Skeletal muscle tissue (tissue), 5 donors: ENCODE data around the gene GNAO1. TPM values are rescaled to one million over a fixed set of nuclear protein-coding genes. Genes with fewer than 3 reads are reported as not detected.
A peak's percentile ranks its signal among the peaks of the same experiment; 100 is the strongest.
"Not testable (repeated sequence)": the region's sequence is repeated elsewhere in the genome, so short reads cannot be mapped to it uniquely, and the experiment has no call there.

Experiments used
- H3K27ac ChIP-seq: one replicate; pipeline ENCODE4 v1.7.0; 2013; ENCODE audit warnings: mild to moderate bottlenecking, low read depth, low read length, inconsistent platforms
- H3K27me3 ChIP-seq, 3 donors: one replicate each; pipeline ENCODE4 v1.7.0; 2013; ENCODE audit warnings: low read length in 3 of 3; ENCODE audit not compliant: control insufficient read depth in 3 of 3, insufficient read depth in 3 of 3
- H3K36me3 ChIP-seq, 3 donors: one replicate each; pipeline ENCODE4 v1.7.0; 2013; ENCODE audit warnings: low read length in 3 of 3; ENCODE audit not compliant: control insufficient read depth in 3 of 3, insufficient read depth in 3 of 3
- H3K4me1 ChIP-seq, 3 donors: one replicate each; pipeline ENCODE4 v1.7.0; 2013; ENCODE audit warnings: low read length in 3 of 3, mild to moderate bottlenecking in 3 of 3; ENCODE audit not compliant: control insufficient read depth in 3 of 3, insufficient read depth in 3 of 3
- H3K4me3 ChIP-seq, 3 donors: one replicate each; pipeline ENCODE4 v1.7.0; 2013; ENCODE audit warnings: low read length in 3 of 3
- H3K9ac ChIP-seq, 3 donors: one replicate each; pipeline ENCODE4 v1.7.0; 2013; ENCODE audit warnings: low read length in 3 of 3, mild to moderate bottlenecking in 3 of 3, moderate library complexity in 2 of 3, low read depth in 1 of 3
- H3K9me3 ChIP-seq, 3 donors: one replicate each; pipeline ENCODE4 v1.7.0; 2013; ENCODE audit warnings: low read length in 3 of 3; ENCODE audit not compliant: control insufficient read depth in 3 of 3
- small RNA-seq: library from RNA; depleted of rRNA; stranded (forward); fragments of <200 nt; gene quantifications from one replicate; pipeline ENCODE3, GENCODE V24; 2014
- total RNA-seq: library from RNA; depleted of rRNA; stranded (reverse); fragments of >200 nt; gene quantifications from one replicate; pipeline ENCODE4 v1.2.3, GENCODE V29; 2014
- donor health status: Osteomylitis.

Gene GNAO1
- total RNA-seq, 1 donor from 2014 or later: under 0.01 TPM

DNA sequence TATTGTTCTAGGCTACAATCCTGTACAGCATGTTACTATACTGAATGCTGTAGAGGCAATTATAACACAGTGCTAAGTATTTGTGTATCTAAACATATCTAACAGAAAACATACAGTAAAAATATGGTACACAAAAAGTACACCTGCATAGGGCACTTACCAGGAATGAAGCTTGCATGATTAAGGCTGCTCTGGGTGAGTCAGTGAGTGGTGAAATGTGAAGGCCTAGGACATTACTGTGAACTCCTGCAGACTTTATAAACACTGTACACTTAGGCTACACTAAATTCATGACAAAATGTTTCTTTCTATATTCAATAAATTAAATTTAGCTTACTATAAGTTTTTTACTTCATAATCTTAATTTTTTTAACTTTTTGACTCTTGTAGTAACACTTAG lies 196.9 kb downstream of the GNAO1 start:
- no peak overlapping the region for H3K9ac ChIP-seq
- peaks cover 34 to 45% (median 39%) of the 10 kb centered on the region in 3 donors for H3K36me3 ChIP-seq
- H3K9me3 ChIP-seq: no peaks in the 10 kb centered on the region
- H3K27ac ChIP-seq: no peak overlapping the region
- peaks cover 0 to 4% (median 0%) of the 10 kb centered on the region in 3 donors for H3K4me1 ChIP-seq
- no peaks in the 10 kb centered on the region for H3K27me3 ChIP-seq
- H3K4me3 ChIP-seq: no peak overlapping the region

GRCh38 chr16:56389554-56389953 lies 198.3 kb downstream of the GNAO1 start:
- Histone ChIP-seq H3K36me3 (peaks cover 27 to 32% (median 29%) of the 10 kb centered on the region in 3 donors), H3K4me1 (peaks cover 0 to 4% (median 0%) of the 10 kb centered on the region in 3 donors), H3K27me3 (no peaks in the 10 kb centered on the region), H3K9ac (no peak overlapping the region), H3K4me3 (no peak overlapping the region), H3K9me3 (no peaks in the 10 kb centered on the region), H3K27ac (no peak overlapping the region)

DNA sequence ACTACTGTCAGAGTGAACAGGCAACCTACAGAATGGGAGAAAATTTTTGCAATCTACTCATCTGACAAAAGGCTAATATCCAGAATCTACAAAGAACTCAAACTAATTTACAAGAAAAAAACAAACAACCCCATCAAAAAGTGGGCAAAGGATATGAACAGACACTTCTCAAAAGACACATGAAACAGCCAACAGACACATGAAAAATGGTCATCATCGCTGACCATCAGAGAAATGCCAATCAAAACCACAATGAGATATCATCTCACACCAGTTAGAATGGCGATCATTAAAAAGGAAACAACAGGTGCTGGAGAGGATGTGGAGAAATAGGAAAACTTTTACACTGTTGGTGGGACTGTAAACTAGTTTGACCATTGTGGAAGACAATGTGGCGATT lies 205.4 kb downstream of the GNAO1 start:
- H3K27ac ChIP-seq, H3K4me3 ChIP-seq, H3K9me3 ChIP-seq, H3K27me3 ChIP-seq, H3K9ac ChIP-seq: not testable (repeated sequence)
- H3K36me3 ChIP-seq: peaks cover 10 to 15% (median 11%) of the 10 kb centered on the region in 3 donors
- peaks cover 6 to 14% (median 10%) of the 10 kb centered on the region in 3 donors for H3K4me1 ChIP-seq

- Histone ChIP-seq H3K27ac (peak overlapping the region; percentile 76), H3K4me3 (no peak overlapping the region), H3K9ac (peak overlapping the region in 1 of 3 donors; percentile 27), H3K27me3 (no peaks in the 10 kb centered on the region), H3K4me1 (peaks cover 6 to 16% (median 14%) of the 10 kb centered on the region in 3 donors), H3K9me3 (no peaks in the 10 kb centered on the region), H3K36me3 (peaks cover 22 to 29% (median 24%) of the 10 kb centered on the region in 3 donors)
Measured at GRCh38 chr16:56399047-56399446, 207.8 kb downstream of the GNAO1 start.

GRCh38 chr16:56399486-56399885 lies 208.2 kb downstream of the GNAO1 start:
- H3K36me3 ChIP-seq: peaks cover 25 to 33% (median 28%) of the 10 kb centered on the region in 3 donors
- H3K9me3 ChIP-seq: no peaks in the 10 kb centered on the region
- H3K27ac ChIP-seq: peak overlapping the region; percentile 46
- H3K27me3 ChIP-seq: no peaks in the 10 kb centered on the region
- no peak overlapping the region for H3K4me3 ChIP-seq
- H3K4me1 ChIP-seq: peaks cover 6 to 16% (median 14%) of the 10 kb centered on the region in 3 donors
- no peak overlapping the region for H3K9ac ChIP-seq

- Histone ChIP-seq H3K4me1 (peaks cover 6 to 16% (median 14%) of the 10 kb centered on the region in 3 donors), H3K27ac (no peak overlapping the region), H3K9ac (no peak overlapping the region), H3K9me3 (no peaks in the 10 kb centered on the region), H3K27me3 (no peaks in the 10 kb centered on the region), H3K4me3 (no peak overlapping the region), H3K36me3 (peaks cover 29 to 39% (median 34%) of the 10 kb centered on the region in 3 donors)
Measured at GRCh38 chr16:56400458-56400857, 209.2 kb downstream of the GNAO1 start.

GRCh38 chr16:56401482-56401881 lies 210.2 kb downstream of the GNAO1 start:
- Histone ChIP-seq H3K27ac (peak overlapping the region; percentile 39), H3K9ac (no peak overlapping the region), H3K9me3 (no peaks in the 10 kb centered on the region), H3K4me3 (no peak overlapping the region), H3K4me1 (peaks cover 6 to 16% (median 14%) of the 10 kb centered on the region in 3 donors), H3K36me3 (peaks cover 29 to 39% (median 34%) of the 10 kb centered on the region in 3 donors), H3K27me3 (no peaks in the 10 kb centered on the region)

DNA sequence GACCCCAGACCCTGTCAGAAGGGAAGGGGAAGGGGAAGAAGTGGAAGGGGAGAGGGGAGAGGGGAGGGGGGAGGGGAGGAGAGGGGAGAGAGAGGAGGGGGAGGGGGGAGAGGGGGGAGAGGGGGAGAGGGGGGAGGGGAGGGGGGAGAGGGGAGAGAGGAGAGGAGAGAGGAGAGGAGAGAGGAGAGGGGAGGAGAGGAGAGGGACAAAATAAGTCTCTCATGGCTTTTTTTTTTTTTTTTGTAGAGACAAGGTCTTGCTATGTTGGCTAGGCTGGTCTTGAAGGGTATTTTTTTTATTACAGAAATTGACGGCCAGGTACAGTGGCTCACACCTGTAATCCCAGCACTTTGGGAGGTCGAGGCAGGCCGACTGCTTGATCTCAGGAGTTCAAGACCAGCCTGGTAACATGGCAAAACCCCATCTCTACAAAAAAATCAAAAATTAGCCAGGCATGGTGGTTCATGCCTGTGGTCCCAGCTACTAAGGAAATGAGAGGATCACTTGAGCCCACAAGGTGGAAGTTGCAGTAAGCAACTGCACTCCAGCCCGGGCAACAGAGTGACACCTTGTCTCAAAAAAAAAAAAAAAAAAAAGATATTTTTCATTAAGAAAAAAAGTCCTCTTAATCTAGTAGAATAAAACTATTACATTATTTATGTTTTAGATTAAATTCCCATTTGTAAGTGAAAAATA lies 214.8 kb downstream of the GNAO1 start:
- H3K27ac ChIP-seq: no peak overlapping the region
- peaks cover 2 to 17% (median 12%) of the 10 kb centered on the region in 3 donors for H3K4me1 ChIP-seq
- no peak overlapping the region for H3K4me3 ChIP-seq
- no peaks in the 10 kb centered on the region for H3K27me3 ChIP-seq
- H3K9ac ChIP-seq: no peak overlapping the region
- no peaks in the 10 kb centered on the region for H3K9me3 ChIP-seq
- H3K36me3 ChIP-seq: peaks cover 36 to 49% (median 44%) of the 10 kb centered on the region in 3 donors

Small RNA genes within 50 kb of the gene (small RNA-seq; reads per million reads assigned to genes)
- not detected for gene MIR3935

Other genes with a start within 250 kb of the GNAO1 start
- 130 TPM for gene AMFR, start 234.1 kb downstream of the GNAO1 start, total RNA-seq